ENCODE data around the gene SCGB1D4.
"Not testable (repeated sequence)": the region's sequence is repeated elsewhere in the genome, so short reads cannot be mapped to it uniquely, and the experiment has no call there.

Gene SCGB1D4, protein sequence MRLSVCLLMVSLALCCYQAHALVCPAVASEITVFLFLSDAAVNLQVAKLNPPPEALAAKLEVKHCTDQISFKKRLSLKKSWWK

DNA sequence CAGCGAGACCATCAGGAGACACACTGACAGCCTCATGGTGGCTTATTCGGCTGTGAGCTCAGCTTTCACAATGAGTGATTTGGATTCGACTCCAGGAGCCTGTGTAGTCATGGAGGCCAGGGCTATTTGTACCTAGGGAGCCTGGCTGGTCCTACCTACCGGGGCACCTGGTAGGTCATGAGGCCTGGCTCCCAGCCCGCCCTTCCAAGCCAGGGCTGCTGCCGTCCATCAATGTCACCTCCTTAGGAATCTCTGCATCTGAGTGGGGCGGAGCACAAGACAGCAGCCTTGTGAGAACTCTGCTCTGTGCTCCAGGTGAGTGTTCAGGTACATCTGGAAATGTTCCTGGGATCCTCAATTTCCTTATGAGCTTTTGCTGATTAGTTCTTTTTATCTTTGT lies at the start of gene SCGB1D4:
Gene SCGB1D4 (minus strand): TSS at position 101 of the 400 bp plus-strand sequence. CDS start 65 bp downstream, at position 36.
- no peaks in the 10 kb centered on the region for H3K27me3 ChIP-seq (ENCODE audit: insufficient read depth, low read length, poor library complexity, severe bottlenecking)
- TF ChIP-seq, protein P1, sequence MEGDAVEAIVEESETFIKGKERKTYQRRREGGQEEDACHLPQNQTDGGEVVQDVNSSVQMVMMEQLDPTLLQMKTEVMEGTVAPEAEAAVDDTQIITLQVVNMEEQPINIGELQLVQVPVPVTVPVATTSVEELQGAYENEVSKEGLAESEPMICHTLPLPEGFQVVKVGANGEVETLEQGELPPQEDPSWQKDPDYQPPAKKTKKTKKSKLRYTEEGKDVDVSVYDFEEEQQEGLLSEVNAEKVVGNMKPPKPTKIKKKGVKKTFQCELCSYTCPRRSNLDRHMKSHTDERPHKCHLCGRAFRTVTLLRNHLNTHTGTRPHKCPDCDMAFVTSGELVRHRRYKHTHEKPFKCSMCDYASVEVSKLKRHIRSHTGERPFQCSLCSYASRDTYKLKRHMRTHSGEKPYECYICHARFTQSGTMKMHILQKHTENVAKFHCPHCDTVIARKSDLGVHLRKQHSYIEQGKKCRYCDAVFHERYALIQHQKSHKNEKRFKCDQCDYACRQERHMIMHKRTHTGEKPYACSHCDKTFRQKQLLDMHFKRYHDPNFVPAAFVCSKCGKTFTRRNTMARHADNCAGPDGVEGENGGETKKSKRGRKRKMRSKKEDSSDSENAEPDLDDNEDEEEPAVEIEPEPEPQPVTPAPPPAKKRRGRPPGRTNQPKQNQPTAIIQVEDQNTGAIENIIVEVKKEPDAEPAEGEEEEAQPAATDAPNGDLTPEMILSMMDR (conservative IDR thresholded peaks at IDR 0.05; ENCODE audit: low read length), result no peak
- TF ChIP-seq EZH2phosphoT487 (IDR thresholded peaks at IDR 0.05; ENCODE audit: borderline replicate concordance), result no peak
- no peaks in the 10 kb centered on the region for H3F3A ChIP-seq (ENCODE audit: low read depth)
- H3K79me2 ChIP-seq (ENCODE audit: insufficient read depth, low read length), result no peaks in the 10 kb centered on the region
- no peak within 1 kb of the TSS for H3K4me3 ChIP-seq (ENCODE audit: low read length, poor library complexity, severe bottlenecking)
- no peak within 1 kb of the TSS for H2AFZ ChIP-seq (ENCODE audit: low read length)
- no peaks in the 10 kb centered on the region for H3K36me3 ChIP-seq (ENCODE audit: insufficient read depth, low read length)
- H3K4me1 ChIP-seq (ENCODE audit: insufficient read depth, low read length, poor library complexity, severe bottlenecking), result no peaks in the 10 kb centered on the region
- H3K9ac ChIP-seq (ENCODE audit: low read depth, low read length, poor library complexity, severe bottlenecking), result no peak within 1 kb of the TSS
- no peaks in the 10 kb centered on the region for H3K9me2 ChIP-seq (replicated peaks; ENCODE audit: low read depth, low read length)
- H3K9me3 ChIP-seq (ENCODE audit: insufficient read depth, low read depth, low read length), result no peaks in the 10 kb centered on the region
- no peak within 1 kb of the TSS for H3K4me2 ChIP-seq (ENCODE audit: low read depth, low read length, poor library complexity, severe bottlenecking)
- H4K20me1 ChIP-seq (ENCODE audit: insufficient read depth, low read length, poor library complexity, severe bottlenecking), result no peaks in the 10 kb centered on the region

DNA sequence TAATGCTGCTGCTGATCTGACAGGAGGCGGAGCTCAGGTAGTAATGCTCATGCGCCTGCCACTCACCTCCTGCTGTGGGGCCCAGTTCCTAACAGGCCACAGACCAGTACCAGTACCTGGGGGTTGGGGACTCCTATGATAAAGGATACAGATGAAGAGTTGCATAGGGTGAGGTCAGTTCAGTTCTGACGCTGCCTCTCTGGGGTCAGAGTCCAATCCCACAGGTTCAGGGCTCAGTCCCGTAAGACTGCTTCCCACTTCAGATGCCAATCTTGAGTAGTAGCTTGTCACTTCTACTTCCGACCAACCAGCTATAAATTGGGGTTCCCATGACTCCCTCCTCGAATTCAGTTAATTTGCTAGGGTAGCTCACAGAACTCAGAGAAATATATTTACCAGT lies 47.0 kb upstream of the SCGB1D4 start:
- H3K9me3 ChIP-seq (ENCODE audit: insufficient read depth, low read depth, low read length), result no peaks in the 10 kb centered on the region
- no peaks in the 10 kb centered on the region for H3K79me2 ChIP-seq (ENCODE audit: insufficient read depth, low read length)
- no peaks in the 10 kb centered on the region for H3K9me2 ChIP-seq (replicated peaks; ENCODE audit: low read depth, low read length)
- no peak overlapping the region for H3K4me2 ChIP-seq (ENCODE audit: low read depth, low read length, poor library complexity, severe bottlenecking)
- TF ChIP-seq EZH2phosphoT487 (IDR thresholded peaks at IDR 0.05; ENCODE audit: borderline replicate concordance), result no peak
- TF ChIP-seq, protein P1 (conservative IDR thresholded peaks at IDR 0.05; ENCODE audit: low read length), result no peak
- no peak overlapping the region for H2AFZ ChIP-seq (ENCODE audit: low read length)
- H4K20me1 ChIP-seq (ENCODE audit: insufficient read depth, low read length, poor library complexity, severe bottlenecking), result no peaks in the 10 kb centered on the region
- H3K4me1 ChIP-seq (ENCODE audit: insufficient read depth, low read length, poor library complexity, severe bottlenecking), result no peaks in the 10 kb centered on the region
- H3K9ac ChIP-seq (ENCODE audit: low read depth, low read length, poor library complexity, severe bottlenecking), result no peak overlapping the region
- H3K36me3 ChIP-seq (ENCODE audit: insufficient read depth, low read length), result no peaks in the 10 kb centered on the region
- no peak overlapping the region for H3K4me3 ChIP-seq (ENCODE audit: low read length, poor library complexity, severe bottlenecking)
- H3K27me3 ChIP-seq (ENCODE audit: insufficient read depth, low read length, poor library complexity, severe bottlenecking), result no peaks in the 10 kb centered on the region
- no peaks in the 10 kb centered on the region for H3F3A ChIP-seq (ENCODE audit: low read depth)

DNA sequence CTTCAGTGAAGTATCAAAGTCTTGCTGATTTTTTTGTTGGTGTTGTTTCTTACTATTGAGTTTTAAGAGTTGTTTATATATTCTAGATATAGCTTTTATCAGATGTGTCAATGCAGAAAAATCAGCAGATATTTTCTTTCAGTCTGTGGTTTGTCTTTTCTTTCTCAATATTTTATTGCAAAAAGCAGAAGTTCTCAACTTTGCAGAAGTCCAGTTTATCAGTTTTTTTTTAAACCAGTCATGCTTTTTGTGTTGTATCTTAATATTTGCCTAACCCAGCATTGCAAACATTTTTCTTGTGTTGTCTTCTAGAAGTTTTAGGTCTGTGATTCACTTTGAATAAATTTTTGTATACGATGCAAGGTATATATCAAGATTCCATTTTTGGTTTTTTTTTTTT lies 45.3 kb upstream of the SCGB1D4 start:
- no peaks in the 10 kb centered on the region for H3K9me3 ChIP-seq (ENCODE audit: insufficient read depth, low read depth, low read length)

DNA sequence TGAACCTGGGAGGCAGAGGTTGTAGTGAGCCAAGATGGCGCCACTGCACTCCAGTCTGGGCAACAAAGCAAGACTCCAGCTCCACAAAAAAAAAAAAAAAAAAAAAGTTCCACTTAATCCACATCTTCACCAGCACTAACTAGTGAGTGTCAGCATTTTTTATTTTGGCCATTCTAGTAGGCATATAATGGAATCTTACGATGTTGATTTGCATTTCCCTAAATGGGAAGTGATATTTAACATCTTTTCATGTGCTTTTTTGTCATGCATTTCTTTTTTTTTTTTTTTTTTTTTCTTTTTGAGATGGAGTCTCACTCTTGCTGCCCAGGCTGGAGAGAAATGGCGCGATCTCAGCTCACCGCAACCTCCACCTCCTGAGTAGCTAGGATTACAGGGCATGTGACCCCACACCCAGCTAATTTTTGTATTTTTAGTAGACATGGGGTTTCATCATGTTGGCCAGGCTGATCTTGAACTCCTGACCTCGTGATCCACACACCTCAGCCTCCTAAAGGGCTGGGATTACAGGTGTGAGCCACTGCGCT lies 44.8 kb upstream of the SCGB1D4 start:
- not testable (repeated sequence) for H3K4me1 ChIP-seq (ENCODE audit: insufficient read depth, low read length, poor library complexity, severe bottlenecking); H2AFZ ChIP-seq (ENCODE audit: low read length); H3K9me2 ChIP-seq (replicated peaks; ENCODE audit: low read depth, low read length); H3K79me2 ChIP-seq (ENCODE audit: insufficient read depth, low read length); H3K4me2 ChIP-seq (ENCODE audit: low read depth, low read length, poor library complexity, severe bottlenecking); H3K9me3 ChIP-seq (ENCODE audit: insufficient read depth, low read depth, low read length); H3F3A ChIP-seq (ENCODE audit: low read depth); H3K9ac ChIP-seq (ENCODE audit: low read depth, low read length, poor library complexity, severe bottlenecking); H3K27me3 ChIP-seq (ENCODE audit: insufficient read depth, low read length, poor library complexity, severe bottlenecking); H3K4me3 ChIP-seq (ENCODE audit: low read length, poor library complexity, severe bottlenecking); H4K20me1 ChIP-seq (ENCODE audit: insufficient read depth, low read length, poor library complexity, severe bottlenecking); H3K36me3 ChIP-seq (ENCODE audit: insufficient read depth, low read length)

More for the DNA sequence above, 45.3 kb upstream of the SCGB1D4 start:
- H4K20me1 ChIP-seq (ENCODE audit: insufficient read depth, low read length, poor library complexity, severe bottlenecking), result no peaks in the 10 kb centered on the region
- H3F3A ChIP-seq (ENCODE audit: low read depth), result no peaks in the 10 kb centered on the region
- TF ChIP-seq, protein P1 (conservative IDR thresholded peaks at IDR 0.05; ENCODE audit: low read length), result no peak
- no peak for TF ChIP-seq EZH2phosphoT487 (IDR thresholded peaks at IDR 0.05; ENCODE audit: borderline replicate concordance)
- no peak overlapping the region for H3K4me2 ChIP-seq (ENCODE audit: low read depth, low read length, poor library complexity, severe bottlenecking)
- H3K9ac ChIP-seq (ENCODE audit: low read depth, low read length, poor library complexity, severe bottlenecking), result no peak overlapping the region
- no peaks in the 10 kb centered on the region for H3K36me3 ChIP-seq (ENCODE audit: insufficient read depth, low read length)
- H3K79me2 ChIP-seq (ENCODE audit: insufficient read depth, low read length), result no peaks in the 10 kb centered on the region
- no peak overlapping the region for H2AFZ ChIP-seq (ENCODE audit: low read length)
- H3K4me3 ChIP-seq (ENCODE audit: low read length, poor library complexity, severe bottlenecking), result no peak overlapping the region
- H3K27me3 ChIP-seq (ENCODE audit: insufficient read depth, low read length, poor library complexity, severe bottlenecking), result no peaks in the 10 kb centered on the region
- no peaks in the 10 kb centered on the region for H3K4me1 ChIP-seq (ENCODE audit: insufficient read depth, low read length, poor library complexity, severe bottlenecking)
- no peaks in the 10 kb centered on the region for H3K9me2 ChIP-seq (replicated peaks; ENCODE audit: low read depth, low read length)
